Measurements from ENCODE around the gene DUS2.
A peak's percentile ranks its signal among the peaks of the same experiment; 100 is the strongest.
"Not testable (repeated sequence)": the region's sequence is repeated elsewhere in the genome, so short reads cannot be mapped to it uniquely, and the experiment has no call there.

Gene DUS2

DNA sequence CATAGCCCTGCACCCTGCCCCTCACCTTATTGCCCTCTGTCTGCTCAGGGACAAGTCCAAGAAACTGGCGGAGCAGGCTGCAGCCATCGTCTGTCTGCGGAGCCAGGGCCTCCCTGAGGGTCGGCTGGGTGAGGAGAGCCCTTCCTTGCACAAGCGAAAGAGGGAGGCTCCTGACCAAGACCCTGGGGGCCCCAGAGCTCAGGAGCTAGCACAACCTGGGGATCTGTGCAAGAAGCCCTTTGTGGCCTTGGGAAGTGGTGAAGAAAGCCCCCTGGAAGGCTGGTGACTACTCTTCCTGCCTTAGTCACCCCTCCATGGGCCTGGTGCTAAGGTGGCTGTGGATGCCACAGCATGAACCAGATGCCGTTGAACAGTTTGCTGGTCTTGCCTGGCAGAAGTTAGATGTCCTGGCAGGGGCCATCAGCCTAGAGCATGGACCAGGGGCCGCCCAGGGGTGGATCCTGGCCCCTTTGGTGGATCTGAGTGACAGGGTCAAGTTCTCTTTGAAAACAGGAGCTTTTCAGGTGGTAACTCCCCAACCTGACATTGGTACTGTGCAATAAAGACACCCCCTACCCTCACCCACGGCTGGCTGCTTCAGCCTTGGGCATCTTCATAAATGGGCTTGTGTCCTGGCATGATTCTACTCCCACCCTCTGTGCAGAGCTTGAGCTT, 55.8 kb downstream of the DUS2 start:
- no peak for DNase-seq

DNA sequence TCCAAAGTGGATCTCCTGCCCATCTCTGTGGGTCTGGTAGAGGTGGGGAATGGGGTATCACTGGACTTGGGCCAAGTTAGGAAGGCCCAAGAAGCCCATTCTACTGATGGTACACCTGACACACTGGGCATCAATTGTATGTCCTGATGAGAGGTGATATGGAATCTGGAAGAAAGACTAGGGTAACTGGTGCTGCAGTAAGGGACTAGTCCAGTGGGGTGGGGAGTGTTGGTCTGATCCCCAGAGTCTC, 56.2 kb downstream of the DUS2 start:
- no peak for DNase-seq

DNA sequence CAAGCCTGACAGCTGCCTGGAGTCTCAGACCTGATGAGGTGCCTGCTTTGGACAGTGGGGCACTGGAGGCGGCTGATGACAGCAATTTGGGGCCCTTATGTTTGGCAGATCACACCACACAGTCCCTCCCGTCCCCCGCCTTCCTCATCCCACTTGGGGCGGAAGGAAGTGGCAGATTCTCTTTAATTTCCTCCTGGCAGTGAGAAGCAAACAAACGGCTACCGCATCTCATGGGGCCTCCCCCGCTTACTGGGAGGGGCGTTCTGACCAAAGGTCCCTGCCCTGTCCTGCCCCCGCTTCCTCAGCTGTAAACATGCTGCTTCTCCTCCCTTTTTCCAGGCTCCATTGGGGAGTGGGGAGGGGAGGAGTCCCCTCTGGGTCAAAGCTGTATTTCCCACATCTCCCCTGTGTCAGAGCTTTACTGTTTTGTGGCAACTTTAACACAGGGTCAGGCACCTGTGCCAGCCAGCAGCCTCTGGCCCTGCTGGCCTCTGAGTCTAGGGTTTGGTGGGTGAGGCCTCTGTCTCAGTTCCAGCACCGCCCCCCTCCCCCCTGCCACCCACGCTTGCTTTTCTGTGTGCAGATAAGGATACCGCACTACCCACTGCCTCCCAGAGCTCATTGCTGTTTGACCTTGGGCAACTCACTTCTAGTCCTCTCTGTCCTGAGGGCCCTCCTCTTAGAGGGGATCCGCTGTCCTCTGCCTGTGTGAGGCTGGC, 56.7 kb downstream of the DUS2 start:
- DNase-seq, result peak; percentile 97

DNA sequence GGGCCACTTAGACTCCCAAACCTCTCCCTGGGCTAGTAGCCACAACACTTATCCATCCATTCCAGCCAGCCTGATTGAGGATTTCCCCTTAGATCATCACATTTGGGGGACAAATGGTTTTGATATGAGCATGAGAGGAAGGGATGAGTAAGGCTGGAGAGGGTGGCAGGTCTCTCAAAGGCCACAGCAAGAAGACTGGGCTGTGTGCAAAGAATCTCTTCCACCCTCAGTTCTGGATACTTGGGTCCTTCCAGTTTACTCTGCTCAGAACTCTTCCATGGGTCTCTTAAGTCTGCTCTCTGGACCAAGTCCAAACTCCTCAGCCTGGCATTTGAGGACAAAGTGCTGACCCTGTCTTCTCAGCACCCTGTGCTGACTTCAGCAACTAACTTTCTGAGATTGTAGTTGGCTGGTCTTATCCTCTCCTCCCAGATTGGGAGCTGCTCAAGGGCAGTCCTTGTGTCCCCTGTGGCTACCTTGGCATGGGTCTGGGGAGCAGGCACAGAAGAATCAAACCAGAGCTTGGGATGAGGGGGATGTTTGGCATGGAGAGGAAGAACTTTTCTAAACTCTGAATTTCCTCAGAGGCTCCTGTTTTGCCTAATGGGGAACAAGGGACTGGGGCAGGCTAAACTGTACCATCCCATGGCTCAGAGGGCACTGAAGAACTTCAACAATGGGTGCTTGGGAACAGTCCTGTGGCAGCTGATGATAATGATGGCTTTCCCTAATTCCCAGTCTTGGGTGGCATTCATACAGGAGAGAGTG, 59.0 kb downstream of the DUS2 start:
- DNase-seq, result no peak

DNA sequence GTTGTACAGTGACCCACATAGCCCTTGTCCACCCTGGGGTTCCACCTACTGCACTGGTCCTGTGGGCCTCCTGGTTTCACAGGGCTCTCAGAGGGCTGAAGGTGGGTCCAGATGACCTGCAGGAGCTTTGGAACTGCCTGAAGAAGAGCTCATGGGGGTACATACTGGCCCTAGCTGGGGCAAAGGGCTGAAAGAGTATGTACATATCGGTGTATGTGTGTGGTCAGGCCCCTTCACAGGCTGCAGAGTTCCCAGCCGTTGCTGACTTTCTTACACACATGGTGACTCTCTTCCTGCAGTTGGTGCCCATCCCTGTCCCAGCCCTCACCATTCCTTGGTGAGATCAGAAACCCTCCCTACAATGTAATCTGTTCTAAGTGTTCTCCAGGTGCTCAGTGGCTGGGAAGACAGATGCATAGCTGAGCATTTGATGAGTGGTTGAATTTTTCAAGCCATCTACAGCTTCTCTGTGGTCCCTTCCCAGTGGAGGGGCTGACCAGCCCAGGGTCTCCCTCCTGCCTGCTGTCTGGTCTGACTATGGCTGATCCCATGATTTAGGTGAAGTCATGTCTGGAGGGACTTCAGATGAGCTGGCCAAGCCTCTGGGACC, 59.6 kb downstream of the DUS2 start:
- DNase-seq, result no peak

DNA sequence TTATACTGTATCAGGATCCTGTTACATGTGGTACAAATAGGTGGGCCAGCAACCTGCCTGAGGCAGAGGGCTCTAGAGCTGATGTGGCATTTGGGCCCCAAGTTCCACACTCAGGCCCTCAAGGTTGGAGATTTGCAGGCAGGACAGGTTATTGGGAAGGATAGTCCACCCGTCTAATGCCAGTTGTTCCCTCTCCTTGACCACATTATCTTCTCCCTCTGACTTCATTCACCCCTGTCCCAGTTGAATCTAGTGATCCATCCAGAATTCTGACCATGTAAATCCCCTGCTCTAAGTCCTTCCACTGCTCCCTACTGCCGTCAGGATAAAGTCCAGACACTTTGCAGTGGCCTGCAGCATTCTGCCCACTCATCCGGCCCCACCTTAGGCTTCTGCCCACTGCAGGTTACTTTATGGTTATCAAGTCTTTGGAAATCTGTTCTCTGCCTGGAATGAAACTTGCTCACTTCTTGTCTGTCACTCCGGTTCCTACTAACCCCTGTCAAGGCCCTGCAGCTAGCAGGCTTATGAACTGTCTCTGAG, 60.2 kb downstream of the DUS2 start:
- no peak for DNase-seq

DNA sequence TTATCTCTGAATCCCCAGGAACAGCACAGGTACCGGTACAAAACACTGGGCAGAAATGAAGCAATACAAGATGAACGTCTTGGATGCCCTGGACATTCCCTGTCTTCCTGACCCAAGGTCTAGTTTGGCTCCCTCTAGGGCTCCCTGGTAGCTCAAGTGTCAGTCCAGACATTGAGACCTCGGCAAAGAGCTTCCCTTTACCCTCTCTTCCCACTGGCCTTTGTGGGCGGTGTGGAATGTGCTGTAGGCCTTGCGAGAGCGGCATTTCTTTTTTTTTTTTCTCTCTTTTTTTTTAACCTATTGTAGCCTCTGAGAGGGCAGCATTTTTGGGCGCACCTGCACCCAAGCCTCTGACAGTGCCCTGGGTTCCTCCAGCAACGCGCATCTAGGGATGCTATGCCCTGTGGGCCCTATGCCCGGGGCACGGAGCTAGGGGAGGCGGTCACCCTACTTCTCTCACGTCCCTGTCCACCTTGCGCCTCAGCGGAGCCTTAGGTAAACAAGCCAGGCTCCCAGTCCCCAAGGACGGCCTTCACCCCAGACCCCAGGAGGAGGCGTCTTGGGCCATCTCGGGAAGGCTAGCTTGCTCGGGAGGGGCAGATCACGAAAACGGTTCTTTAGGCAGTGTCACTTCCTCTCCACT, 60.9 kb downstream of the DUS2 start:
- no peak for DNase-seq

DNA sequence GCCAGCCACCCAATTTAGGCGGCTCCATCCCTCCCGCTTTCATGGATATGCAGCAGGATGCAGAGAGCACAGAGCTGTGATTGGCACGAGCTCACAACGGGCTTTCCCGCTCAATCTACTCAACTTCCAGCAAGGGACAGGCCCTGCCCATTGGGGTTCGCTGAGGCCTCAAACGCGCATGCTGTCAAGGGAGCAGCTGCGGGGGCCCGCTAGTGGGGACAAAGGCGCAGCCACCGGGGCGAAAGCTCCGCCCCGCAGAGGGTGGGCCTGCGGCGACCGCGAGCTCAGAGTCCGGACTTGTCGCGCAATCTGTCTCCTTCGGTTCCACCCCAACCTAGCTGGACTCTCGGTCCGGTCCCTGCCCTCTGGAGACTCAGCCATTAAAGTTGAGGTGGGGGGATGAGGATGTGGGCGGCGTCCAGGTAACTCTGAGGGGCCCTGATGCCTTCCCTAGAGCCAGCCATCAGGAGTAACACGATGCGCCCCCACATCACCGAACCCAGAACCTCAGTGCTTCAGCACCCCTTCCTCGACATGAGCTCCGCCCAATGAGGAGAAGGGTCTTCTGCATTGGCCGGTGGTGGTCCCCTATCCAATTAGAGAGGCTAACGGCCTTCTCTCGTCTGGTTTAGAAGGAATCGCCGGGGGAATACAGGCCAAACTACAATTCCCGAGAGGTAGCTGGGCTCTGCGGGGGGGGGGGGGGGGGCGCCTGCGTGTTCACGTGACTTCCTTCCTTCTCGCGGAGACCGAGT, 61.6 kb downstream of the DUS2 start:
- DNase-seq, result peak; percentile 96

DNA sequence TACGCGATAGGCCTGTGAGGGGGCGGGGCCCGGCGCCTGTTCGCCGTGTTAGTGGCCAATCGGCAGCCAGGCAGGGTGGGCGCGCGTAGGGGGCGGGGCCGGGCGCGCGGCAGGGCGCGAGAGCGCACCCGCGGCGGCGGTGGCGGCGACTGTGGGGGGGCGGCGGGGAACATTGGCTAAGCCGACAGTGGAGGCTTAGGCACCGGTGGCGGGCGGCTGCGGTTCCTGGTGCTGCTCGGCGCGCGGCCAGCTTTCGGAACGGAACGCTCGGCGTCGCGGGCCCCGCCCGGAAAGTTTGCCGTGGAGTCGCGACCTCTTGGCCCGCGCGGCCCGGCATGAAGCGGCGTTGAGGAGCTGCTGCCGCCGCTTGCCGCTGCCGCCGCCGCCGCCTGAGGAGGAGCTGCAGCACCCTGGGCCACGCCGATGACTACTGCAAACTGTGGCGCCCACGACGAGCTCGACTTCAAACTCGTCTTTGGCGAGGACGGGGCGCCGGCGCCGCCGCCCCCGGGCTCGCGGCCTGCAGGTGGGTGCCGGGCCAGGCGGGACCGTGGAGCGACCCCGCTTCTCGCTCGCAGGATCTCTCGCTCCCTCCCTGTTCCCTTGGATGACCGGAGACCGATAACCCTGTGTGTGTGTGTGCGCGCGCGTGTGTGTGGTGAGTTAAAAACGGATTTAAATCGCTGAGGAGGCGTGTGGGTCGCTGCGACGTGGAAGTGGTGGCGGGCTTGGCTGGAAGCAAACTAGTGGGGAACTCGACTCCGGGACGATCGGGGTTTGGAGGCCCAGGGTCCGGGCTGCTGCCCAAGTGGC, 62.4 kb downstream of the DUS2 start, which contains the start of gene NFATC3:
NFATC3 (plus strand) TSS at position 112 of the 813 bp plus-strand sequence; CDS start at position 424, 312 bp downstream.
- DNase-seq, result peak; percentile 97

DNA sequence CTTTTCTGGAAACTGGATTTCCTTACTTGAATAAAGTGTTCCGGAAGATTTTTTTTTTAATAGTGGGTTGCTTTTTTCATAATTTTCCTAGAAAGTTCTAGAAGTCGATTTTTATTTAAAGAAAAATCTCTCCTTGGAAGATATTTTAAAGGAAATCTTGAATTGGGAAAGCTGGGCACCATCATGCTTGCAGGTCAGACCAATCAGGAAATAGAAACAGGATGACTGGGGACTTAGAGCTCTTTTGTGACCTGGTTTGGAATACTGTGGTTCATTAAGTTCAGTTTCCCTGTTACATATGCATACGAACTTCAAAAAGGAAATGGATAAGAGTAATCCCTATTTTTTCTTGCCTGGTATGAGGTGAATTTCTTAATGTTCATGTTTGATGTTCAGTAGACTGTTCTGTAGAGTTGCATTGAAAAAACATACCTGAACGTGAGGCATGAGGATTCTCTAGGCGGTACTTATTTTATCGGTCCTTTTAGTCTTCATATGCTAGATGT, 63.3 kb downstream of the DUS2 start:
- peak; percentile 60 for DNase-seq

DNA sequence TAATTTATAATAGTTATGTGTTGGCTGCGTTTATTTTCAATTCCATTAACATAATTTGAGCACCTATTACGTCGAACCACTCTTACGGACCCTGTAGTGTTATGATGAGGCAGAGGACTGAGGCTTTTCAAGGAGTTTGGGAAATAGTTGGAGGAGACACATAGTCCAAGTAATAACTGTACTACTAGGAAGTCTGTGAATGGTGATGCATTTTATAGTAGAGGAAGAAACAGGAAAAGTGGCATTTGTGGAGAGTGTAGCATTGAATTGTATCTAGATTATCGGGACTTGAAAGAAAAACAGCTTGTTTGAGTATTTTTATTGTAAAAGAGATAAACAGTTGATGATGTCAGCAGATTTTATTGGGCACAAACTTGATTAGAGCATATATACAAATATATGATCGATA, 63.8 kb downstream of the DUS2 start:
- no peak for DNase-seq

DNA sequence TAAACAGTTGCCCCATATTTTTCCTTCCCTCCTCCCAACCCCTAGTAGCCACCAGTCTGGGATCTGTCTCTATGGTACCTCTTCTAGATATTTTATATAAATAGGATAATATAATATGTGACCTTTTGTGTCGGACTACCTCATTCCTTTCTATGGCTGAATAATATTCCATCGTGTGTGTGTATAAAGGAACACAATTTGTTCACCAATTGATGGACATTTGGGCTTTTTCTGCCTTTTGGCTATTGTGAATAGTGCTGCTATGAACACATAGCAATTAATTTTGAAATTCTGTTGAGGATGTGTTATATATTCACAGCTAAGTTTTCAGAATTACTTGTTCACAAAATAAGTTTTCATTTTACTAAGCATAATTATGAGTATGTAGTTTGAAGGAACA, 64.6 kb downstream of the DUS2 start:
- DNase-seq, result no peak

DNA sequence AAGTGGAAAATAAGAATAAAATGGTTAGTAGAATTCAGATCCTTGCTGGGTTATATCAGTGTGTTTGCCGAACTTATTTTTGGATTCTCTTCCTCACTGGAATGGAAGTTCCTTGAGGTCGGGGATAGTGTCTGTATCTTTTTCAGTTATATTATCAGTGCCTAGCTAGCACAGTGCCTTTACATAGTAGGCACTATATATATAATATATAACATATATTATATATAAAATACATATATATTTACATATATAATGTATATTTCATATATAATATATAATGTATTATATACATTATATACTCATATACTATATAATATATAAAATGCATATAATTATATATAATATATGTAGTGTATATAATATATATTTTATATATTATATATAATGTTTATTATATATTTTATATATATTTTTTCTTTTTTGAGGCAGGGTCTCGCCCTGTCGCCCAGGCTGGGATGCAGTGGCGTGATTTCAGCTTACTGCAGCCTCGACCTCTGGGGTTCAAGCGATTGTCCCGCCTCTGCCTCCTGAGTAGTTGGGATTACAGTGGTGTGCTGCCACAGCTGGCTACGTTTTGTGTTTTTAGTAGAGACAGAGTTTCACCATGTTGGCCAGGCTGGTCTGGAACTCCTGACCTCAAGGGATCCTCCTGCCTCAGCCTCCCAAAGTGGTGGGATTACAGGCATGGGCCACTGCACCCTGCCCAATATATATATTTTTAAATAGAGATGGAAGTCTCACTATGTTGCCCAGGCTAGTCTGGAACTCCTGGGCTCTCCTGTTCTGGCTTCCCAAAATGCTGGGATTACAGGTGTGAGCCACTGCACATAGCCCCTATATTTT, 65.3 kb downstream of the DUS2 start:
- DNase-seq, result no peak

DNA sequence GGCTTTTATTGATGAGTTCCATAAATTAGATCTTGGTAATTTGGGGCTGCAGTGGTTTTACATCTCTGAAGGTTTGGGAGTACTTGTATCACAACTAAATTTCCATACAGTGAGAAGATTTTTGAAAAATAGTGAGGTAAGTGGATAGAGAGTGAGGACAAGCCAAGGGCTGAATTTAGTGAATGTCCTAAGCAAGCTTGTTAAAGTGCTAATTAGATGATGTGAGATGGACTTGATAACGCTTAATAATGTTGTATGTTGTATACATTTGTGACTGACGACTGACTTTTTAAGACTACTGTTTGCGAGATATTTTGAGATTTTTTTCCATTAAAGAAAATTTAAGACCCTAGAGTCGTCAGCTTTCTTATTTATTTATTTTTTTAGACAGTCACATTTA, 66.0 kb downstream of the DUS2 start:
- DNase-seq, result no peak

DNA sequence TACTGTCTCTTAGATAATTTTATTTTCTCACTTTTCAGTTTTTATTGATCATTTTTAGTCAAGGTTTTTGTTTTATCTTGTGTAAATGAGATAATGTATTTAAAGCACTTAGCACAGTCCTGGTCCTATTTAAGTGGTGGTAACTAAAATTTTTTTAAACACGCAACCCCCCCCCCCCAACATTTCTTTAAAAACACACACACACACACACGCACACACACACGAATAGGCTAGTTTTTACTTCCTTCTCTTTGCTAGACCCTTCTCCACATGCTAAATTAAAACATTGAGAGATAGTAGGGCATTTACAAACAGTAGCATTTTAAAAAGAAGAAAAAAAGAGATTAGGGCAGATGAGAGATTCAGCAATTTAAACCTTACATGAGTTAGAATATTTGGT, 67.0 kb downstream of the DUS2 start:
- peak; percentile 56 for DNase-seq

DNA sequence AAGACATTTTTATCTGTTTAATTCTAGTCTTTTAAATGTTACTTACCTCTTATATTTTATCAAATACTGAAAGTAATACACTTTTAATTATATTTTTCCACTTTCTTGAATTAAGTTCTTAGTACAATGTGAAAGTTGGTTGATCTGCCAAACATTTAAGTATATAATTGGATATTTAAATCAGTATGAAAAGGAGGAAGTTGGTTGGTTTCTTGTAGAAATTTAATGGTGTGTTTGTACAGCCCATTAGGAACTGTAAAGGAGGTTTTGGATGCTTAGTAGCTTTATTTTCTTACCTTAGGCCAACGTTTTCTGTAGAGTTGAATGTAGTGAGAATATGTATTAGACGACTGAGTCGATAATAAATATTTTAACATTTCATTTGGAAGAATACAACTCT, 67.4 kb downstream of the DUS2 start:
- no peak for DNase-seq

DNA sequence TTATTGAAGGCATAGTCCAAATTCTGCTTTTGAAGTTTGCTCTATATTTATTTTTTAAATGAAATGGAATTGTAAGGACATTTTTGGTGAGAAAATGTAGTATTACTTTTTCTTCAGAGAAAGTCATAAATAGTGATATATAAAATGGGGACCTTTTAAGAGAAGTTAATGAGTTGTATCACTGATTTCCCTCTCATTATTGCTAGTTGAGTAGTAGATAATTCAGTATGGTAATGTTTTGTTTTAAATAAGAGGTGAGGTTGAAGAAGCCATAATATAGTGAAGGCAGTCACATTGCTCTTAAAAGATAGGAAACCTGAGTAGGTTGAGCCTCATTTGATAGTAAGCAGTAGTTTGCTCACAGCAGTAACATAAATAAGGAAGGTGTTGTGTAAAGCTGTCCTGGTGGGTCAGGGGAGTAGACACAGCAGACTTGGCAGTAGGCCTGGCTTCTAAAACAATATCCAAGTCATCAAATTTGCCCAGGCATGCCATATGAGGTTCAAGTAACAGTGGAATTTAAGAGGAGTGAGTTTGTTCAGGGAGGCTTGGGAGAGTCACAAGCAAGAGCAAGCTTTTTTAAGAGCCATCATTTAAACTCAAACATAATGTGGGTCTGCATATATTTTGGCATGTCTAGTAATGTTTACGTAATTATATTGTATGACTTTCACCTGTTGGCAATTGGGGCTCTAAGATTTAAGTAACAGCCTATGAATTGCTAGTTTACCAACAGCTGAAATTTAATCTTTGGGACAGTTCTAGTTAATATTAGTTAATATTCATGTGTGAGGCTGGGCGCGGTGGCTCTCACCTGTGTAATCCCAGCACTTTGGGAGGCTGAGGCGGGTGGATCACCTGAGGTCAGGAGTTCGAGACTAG, 68.5 kb downstream of the DUS2 start:
- peak; percentile 71 for DNase-seq

DNA sequence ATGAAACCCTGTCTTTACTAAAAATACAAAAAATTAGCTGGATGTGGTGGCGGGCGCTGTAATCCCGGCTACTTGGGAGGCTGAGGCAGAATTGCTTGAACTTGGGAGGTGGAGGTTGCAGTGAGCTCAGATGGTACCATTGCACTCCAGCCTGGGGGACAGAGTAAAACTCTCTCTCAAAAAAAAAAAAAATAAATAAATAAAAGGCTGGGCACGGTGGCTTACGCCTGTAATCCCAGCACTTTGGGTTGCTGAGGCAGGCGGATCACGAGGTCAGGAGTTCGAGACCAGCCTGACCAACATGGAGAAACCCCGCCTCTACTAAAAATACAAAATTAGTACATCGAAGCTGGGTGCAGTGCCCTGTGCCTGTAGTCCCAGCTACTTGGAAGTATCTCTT, 69.2 kb downstream of the DUS2 start:
- DNase-seq, result not testable (repeated sequence)
